AG04449 (cell line): ENCODE results near the gene HOXD11.

ENCODE experiments used
- CTCF ChIA-PET: fragments of 350-600 bp; formaldehyde crosslinking; extraction: SDS; loops from one replicate; lab custom pipeline; 2021; ENCODE audit warnings: antibody characterized with exemption; lab: Yijun Ruan, JAX
- POLR2A ChIA-PET: fragments of 400-600, 350-600 bp; formaldehyde crosslinking; extraction: SDS; loops from one replicate; lab custom pipeline; 2020; ENCODE audit warnings: antibody characterized with exemption, inconsistent platforms; lab: Yijun Ruan, JAX
- DNase-seq: peaks from one replicate; pipeline ENCODE4 v3.0.0-alpha.2; 2010; ENCODE audit warnings: low read depth, low spot score
- H3K4me3 ChIP-seq: 2 replicates; pipeline ENCODE4 v1.5.1; 2011; ENCODE audit warnings: low read depth, mild to moderate bottlenecking, control low read depth, low read length
- CTCF ChIP-seq: IDR thresholded peaks from one replicate; pipeline ENCODE4 v1.5.1; 2011; ENCODE audit warnings: mild to moderate bottlenecking, moderate library complexity, low read length, control low read depth, inconsistent platforms; ENCODE audit not compliant: insufficient read depth; ENCODE audit errors: missing control alignments

Gene HOXD11

DNA sequence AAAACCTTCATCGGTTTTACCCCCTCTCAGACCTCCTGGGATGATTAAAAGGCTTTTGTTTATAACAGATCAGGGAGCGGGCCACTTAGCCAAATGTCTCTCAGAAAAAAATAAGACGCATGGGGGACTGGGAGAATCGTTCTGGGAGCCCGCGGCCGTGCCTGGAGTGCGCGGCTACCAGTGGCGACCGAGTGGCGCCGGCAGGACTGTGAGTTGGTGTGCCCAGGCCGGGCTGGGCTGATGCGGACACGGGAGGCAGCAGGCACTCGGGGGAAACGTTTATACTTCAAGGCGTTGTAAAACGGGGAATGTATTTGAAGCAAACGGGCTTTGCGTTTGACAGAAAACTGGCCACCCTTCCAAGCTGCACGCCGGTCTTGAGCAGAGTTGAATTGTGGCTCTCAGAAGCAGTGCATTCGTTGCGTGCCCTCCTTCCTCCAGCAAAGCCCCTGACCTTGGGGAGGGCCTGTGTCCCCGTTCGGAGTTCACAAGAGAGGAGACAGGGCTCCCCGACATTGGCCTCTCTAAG, 4.8 kb downstream of the HOXD11 start:
- POLR2A ChIA-PET = no interaction called here
- CTCF ChIA-PET = interaction anchor here (0.6 to 9.0 kb wide), 29 partner anchors 9 to 1312 kb away, joined by 3 to 73 read pairs (median 6); partner anchors contain the start of gene HOXD9
- no peak overlapping the region for H3K4me3 ChIP-seq
- no peak for TF ChIP-seq CTCF
- DNase-seq = no peak

- DNase-seq = no peak
- ChIA-PET POLR2A (no interaction called here), CTCF (interaction anchor here (0.6 to 9.0 kb wide), 13 partner anchors 8 to 1311 kb away, joined by 3 to 73 read pairs (median 8); partner anchors contain the start of gene HOXD9)
- no peak overlapping the region for H3K4me3 ChIP-seq
- TF ChIP-seq CTCF = no peak
Measured at GRCh38 chr2:176112375-176113302, 5.6 kb downstream of the HOXD11 start.

DNA sequence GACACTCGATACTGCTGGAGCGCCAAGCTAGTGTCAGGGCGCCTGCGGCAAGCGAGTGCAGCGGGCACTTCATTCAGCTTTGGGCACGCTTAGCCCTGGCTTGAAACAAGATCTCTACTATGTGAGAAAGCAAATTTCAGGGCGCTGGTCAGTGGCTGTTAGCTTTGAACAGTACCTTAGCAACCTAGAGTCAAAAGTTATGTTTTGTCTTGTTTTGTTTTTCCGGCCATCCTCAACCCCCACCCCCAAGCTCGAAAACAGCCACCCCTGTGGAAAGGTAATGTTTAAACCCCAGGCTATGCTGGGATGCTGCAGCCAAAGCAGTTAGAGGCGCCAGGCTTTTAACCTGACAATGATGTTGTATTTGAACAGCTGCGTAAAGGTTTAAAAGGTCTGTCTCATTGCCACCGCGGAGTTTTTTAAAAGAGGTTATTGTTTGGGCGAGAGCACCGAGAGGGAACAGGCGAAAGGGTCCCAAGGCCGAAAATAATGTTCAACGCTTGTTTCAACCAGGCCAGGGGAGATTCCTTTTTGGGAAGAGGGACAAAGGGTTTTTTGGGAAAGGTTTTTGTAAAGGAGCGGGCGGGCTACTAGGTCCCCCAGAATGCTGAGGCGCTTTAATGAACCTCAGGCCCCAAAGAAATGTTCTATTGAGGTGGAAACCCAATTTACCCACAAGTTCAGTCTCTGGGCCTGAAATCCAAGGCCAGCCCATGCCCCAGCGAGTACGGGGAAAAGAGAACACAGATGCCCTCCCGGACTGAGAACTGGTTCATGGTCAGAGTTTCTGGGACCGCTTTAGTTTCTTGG, 7.2 kb downstream of the HOXD11 start:
- no peak for DNase-seq
- TF ChIP-seq CTCF = no peak
- CTCF ChIA-PET = interaction anchor here (0.7 to 9.0 kb wide), 15 partner anchors 8 to 1050 kb away, joined by 3 to 73 read pairs (median 5); partner anchors contain the start of gene HOXD9
- no peak overlapping the region for H3K4me3 ChIP-seq
- POLR2A ChIA-PET = no interaction called here

- ChIA-PET POLR2A (no interaction called here), CTCF (interaction anchor here (0.7 to 9.0 kb wide), 10 partner anchors 10 to 1050 kb away, joined by 3 to 73 read pairs (median 6); no protein-coding TSS in a partner anchor)
- H3K4me3 ChIP-seq = no peak overlapping the region
- TF ChIP-seq CTCF = no peak
- DNase-seq = no peak
Measured at GRCh38 chr2:176114930-176115625, 8.0 kb downstream of the HOXD11 start.

DNA sequence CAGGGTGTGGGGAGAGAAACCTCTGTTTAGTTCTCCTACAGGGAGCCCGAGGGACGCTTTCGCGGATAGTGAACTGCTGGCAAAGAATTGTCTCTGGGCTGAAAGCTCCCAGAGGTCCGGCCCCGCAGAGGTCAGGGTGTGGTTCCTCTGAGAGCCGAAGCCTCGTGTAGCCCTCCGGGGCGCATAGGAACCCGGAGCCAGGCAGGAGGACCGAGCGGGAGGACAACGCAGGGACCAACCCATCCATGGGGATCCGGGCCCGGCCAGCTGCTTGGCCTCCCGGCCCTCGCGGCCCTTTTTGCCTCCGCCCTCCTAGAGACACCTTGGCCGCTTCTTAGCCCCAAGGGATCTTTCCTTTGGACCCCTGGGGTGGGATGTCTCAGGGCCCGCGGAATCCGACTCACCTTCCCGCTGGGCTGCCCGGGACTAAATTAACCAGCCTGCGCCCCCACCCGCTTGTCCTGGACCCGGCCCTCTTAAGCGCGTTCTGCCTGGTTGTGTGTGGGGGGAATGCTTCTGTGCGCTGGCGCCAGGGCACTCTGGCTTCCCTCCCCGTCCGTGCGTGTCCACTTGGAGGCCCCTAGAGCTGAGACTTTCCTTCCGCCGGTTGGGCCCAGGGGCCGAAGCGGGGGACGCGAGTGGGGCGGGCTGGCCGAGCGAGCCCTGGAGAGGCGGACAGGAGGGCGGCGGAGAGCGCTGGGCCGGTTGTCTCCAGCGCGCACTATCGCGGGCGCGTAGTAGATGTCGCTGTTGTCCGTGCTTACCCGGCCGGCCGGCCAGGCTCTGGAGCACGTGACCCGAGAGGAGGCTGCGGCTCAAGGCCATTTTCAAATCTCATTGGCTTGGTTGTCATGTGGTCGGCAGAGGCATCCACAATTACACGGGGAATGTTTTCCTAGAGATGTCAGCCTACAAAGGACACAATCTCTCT, 9.1 kb downstream of the HOXD11 start, which contains the start of gene HOXD10:
HOXD10 (plus strand) TSS at position 896 of the 931 bp plus-strand sequence. CDS start 56 bp downstream, outside the sequence.
- ChIA-PET POLR2A (no interaction called here), CTCF (interaction anchor here (0.6 to 9.0 kb wide), 13 partner anchors 11 to 1643 kb away, joined by 3 to 73 read pairs (median 4); no protein-coding TSS in a partner anchor)
- H3K4me3 ChIP-seq = peak within 1 kb of the TSS; percentile 37
- DNase-seq = no peak
- TF ChIP-seq CTCF = peak; percentile 58
